Left renal pelvis (tissue), 4 donors: ENCODE measurements around the gene WDR13. TPM values are rescaled to one million over a fixed set of nuclear protein-coding genes. Genes with fewer than 3 reads are reported as not detected.
"Not testable (repeated sequence)": the region's sequence is repeated elsewhere in the genome, so short reads cannot be mapped to it uniquely, and the experiment has no call there.

ENCODE experiments used
- DNase-seq, 4 donors: peaks; one replicate each; pipeline ENCODE4 v3.0.0-alpha.2; 2013; ENCODE audit warnings: low read depth in 4 of 4, low spot score in 3 of 4
- polyA plus RNA-seq, 4 donors: library from polyadenylated mRNA; unstranded; fragments of 120-200 nt; gene quantifications; one replicate each; pipeline ENCODE4 v1.2.1, GENCODE V29; 2013; ENCODE audit not compliant: insufficient read length in 4 of 4

Gene WDR13
- polyA plus RNA-seq, 4 donors: 111 to 149 (median 114) TPM

DNA sequence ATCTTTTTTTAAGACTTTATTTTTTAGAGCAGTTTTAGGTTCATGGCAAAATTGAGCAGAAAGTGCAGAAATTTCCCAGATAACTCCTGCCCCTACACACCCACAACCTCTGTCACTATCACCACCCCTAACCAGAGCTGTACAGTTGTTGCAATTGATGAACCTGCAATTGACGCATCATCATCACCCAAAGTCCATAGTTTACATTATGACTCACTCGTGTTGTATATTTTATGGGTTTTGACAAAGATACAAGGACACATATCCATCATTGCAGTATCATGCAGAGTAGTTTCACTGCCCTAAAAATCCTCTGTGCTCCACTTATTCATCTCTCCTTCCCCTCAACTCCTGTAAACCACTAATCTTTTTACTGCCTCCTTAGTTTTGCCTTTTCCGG lies 51.8 kb downstream of the WDR13 start:
- no peak for DNase-seq

DNA sequence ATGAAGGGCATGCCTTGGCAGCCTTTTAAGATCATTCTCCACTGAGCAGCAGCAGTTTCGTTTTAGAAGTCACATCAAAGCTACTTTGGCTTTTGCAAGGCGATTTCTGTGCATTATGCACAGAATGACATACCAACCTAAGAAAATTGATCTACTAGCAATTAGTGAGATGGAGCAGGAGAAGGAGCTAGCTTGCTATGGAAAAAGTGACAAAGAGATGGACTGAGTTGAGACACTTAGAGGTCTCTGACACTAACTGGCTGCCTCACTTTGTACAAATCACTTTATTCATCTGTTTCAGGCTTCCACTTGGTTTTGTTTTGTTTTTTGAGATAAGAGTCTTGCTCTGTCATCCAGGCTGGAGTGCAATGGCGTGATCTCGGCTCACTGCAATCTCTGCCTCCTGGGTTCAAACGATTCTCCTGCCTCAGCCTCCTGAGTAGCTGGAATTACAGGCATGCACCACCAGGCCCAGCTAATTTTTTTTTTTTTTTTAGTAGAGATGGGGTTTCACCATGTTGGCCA lies 54.8 kb downstream of the WDR13 start:
- not testable (repeated sequence) for DNase-seq

DNA sequence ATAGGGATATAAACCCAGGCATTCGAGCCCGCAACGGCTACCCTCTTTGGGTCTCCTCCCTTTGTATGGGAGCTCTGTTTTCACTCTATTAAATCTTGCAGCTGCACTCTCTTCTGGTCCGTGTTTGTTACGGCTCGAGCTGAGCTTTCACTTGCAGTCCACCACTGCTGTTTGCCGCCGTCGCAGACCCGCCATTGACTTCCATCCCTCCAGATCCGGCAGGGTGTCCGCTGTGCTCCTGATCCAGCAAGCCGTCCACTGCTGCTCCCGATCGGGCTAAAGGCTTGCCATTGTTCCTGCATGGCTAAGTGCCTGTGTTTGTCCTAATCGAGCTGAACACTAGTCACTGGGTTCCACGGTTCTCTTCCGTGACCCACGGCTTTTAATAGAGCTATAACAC lies 57.5 kb downstream of the WDR13 start:
- DNase-seq: not testable (repeated sequence)

Other genes with a start within 250 kb of the WDR13 start
- not detected for gene SSX3, start 240.8 kb upstream of the WDR13 start, polyA plus RNA-seq
- gene SSX4, start 214.0 kb upstream of the WDR13 start, polyA plus RNA-seq: not detected
- not detected for gene SSX4B, start 185.5 kb upstream of the WDR13 start, polyA plus RNA-seq
- 1 to 10 TPM; 4.2 to 9.2 (median 6.1) TPM for gene SLC38A5, start 127.2 kb upstream of the WDR13 start, polyA plus RNA-seq
- gene FTSJ1, start 121.3 kb upstream of the WDR13 start, polyA plus RNA-seq: 10 to 100 TPM; 34.1 to 51.2 (median 39.6) TPM
- 1 to 10 TPM; 7.1 to 9.8 (median 8.4) TPM for gene PORCN, start 88.5 kb upstream of the WDR13 start, polyA plus RNA-seq
- gene EBP, start 75.7 kb upstream of the WDR13 start, polyA plus RNA-seq: 10 to 100 TPM; 33.8 to 76.9 (median 69.0) TPM
- gene TBC1D25, start 57.8 kb upstream of the WDR13 start, polyA plus RNA-seq: 10 to 100 TPM in 1 of 4 donors, 1 to 10 TPM in 3; 8.9 to 12.2 (median 9.6) TPM
- 100 to 1,000 TPM; 246 to 383 (median 329) TPM for gene RBM3, start 23.0 kb upstream of the WDR13 start, polyA plus RNA-seq
- gene WAS, start 86.3 kb downstream of the WDR13 start, polyA plus RNA-seq: 1 to 10 TPM; 2.8 to 4.0 (median 3.4) TPM
- gene SUV39H1, start 99.2 kb downstream of the WDR13 start, polyA plus RNA-seq: 1 to 10 TPM; 4.7 to 7.8 (median 5.9) TPM
- 1 to 10 TPM in 3 of 4 donors, not detected in 1; 1.6 to 1.7 (median 1.6) TPM for gene GLOD5, start 164.3 kb downstream of the WDR13 start, polyA plus RNA-seq
- 1 to 10 TPM in 1 of 4 donors, under 1 TPM in 3; 0.26 to 2.4 (median 0.55) TPM for gene GATA1, start 189.1 kb downstream of the WDR13 start, polyA plus RNA-seq
- 100 to 1,000 TPM; 123 to 209 (median 159) TPM for gene HDAC6, start 204.6 kb downstream of the WDR13 start, polyA plus RNA-seq
- under 1 TPM in 2 of 4 donors, not detected in 2; 0.18 to 0.43 TPM for gene ERAS, start 229.0 kb downstream of the WDR13 start, polyA plus RNA-seq
- gene PCSK1N, start 238.1 kb downstream of the WDR13 start, polyA plus RNA-seq: 10 to 100 TPM in 1 of 4 donors, 1 to 10 TPM in 3; 4.4 to 16.8 (median 5.4) TPM